K562 (cell line): ENCODE measurements around the gene DHDH. TPM values are rescaled to one million over a fixed set of nuclear protein-coding genes. Genes with fewer than 3 reads are reported as not detected.

Source experiments
- BCOR ChIP-seq: fragments of 450-650 bp; IDR thresholded peaks from 2 replicates; pipeline ENCODE4 v1.6.1; 2016
- CREM ChIP-seq: IDR thresholded peaks from 2 replicates; pipeline ENCODE4 v1.6.1; 2014; ENCODE audit warnings: antibody characterized with exemption, low read depth
- CTBP1 ChIP-seq: fragments of 450-650 bp; IDR thresholded peaks from 2 replicates; pipeline ENCODE4 v1.6.1; 2016; ENCODE audit warnings: borderline replicate concordance
- CTCFL ChIP-seq: IDR thresholded peaks from 2 replicates; pipeline ENCODE4 v1.6.1; 2011; ENCODE audit warnings: borderline replicate concordance, low read depth, mild to moderate bottlenecking, moderate library complexity, low read length; ENCODE audit not compliant: insufficient read depth, poor library complexity, severe bottlenecking
- E2F4 ChIP-seq: sonication (generic); formaldehyde crosslinking; IDR thresholded peaks from 2 replicates; pipeline ENCODE4 v1.8.0; 2022; ENCODE audit warnings: mild to moderate bottlenecking, low read depth, missing genetic modification reagents
- FOXA3 ChIP-seq, 2 experiments: fragments of 450-650 bp in 1 of 2; sonication (generic) in 1 of 2; formaldehyde crosslinking; IDR thresholded peaks in 1 of 2; conservative IDR thresholded peaks in 1 of 2; 2 replicates each; pipeline versions ENCODE4 v1.4.0 to v1.8.0; 2020 to 2022; ENCODE audit warnings: mild to moderate bottlenecking in 2 of 2, missing genetic modification reagents in 1 of 2
- HDAC3 ChIP-seq: fragments of 450-650 bp; IDR thresholded peaks from 2 replicates; pipeline ENCODE4 v1.6.1; 2018; ENCODE audit warnings: borderline replicate concordance, mild to moderate bottlenecking, moderate library complexity; ENCODE audit not compliant: partially characterized antibody
- HDAC8 ChIP-seq: fragments of 450-650 bp; IDR thresholded peaks from 2 replicates; pipeline ENCODE4 v1.6.1; 2016; ENCODE audit warnings: mild to moderate bottlenecking, missing genetic modification characterization, moderate library complexity, missing compliant biosample characterization
- MCM2 ChIP-seq: fragments of 450-650 bp; IDR thresholded peaks from 2 replicates; pipeline ENCODE4 v1.6.1; 2017; ENCODE audit warnings: low read depth, mild to moderate bottlenecking
- MTF1 ChIP-seq: fragments of 250-450 bp; sonication (Bioruptor Pico); IDR thresholded peaks from 2 replicates; pipeline ENCODE4 v1.9.0; 2021; ENCODE audit warnings: moderate library complexity, mild to moderate bottlenecking, inconsistent platforms, borderline replicate concordance
- SIRT6 ChIP-seq: IDR thresholded peaks from one replicate; pipeline ENCODE4 v1.6.1; 2012; ENCODE audit warnings: low read depth, mild to moderate bottlenecking, control low read depth, inconsistent platforms, low read length, moderate library complexity
- TAF9B ChIP-seq: fragments of 450-650 bp; IDR thresholded peaks from 2 replicates; pipeline ENCODE4 v1.6.1; 2018; ENCODE audit warnings: mild to moderate bottlenecking; ENCODE audit not compliant: partially characterized antibody
- TEAD1 ChIP-seq, 2 experiments: fragments of 450-650 bp in 1 of 2; sonication (generic) in 1 of 2; formaldehyde crosslinking; IDR thresholded peaks; 2 replicates each; pipeline versions ENCODE4 v1.4.0 to v1.8.0; 2020 to 2022; ENCODE audit warnings: mild to moderate bottlenecking in 2 of 2, missing genetic modification reagents in 1 of 2
- TSC22D4 ChIP-seq: fragments of 450-650 bp; IDR thresholded peaks from 2 replicates; pipeline ENCODE4 v1.6.1; 2016; ENCODE audit warnings: missing genetic modification characterization, missing biosample characterization, control low read depth
- ZBTB2 ChIP-seq: fragments of 450-650 bp; IDR thresholded peaks from 2 replicates; pipeline ENCODE4 v1.6.1; 2016; ENCODE audit warnings: antibody characterized with exemption
- ZFX ChIP-seq: sonication (generic); formaldehyde crosslinking; IDR thresholded peaks from 2 replicates; pipeline ENCODE4 v1.8.0; 2022; ENCODE audit warnings: mild to moderate bottlenecking, missing genetic modification reagents, moderate library complexity
- ZMIZ1 ChIP-seq, 2 experiments: fragments of 150-350 bp in 1 of 2; IDR thresholded peaks; 2 replicates each; pipeline ENCODE4 v1.6.1; 2012 to 2016; ENCODE audit warnings: low read depth in 2 of 2, low read length in 2 of 2, mild to moderate bottlenecking in 1 of 2, moderate library complexity in 1 of 2
- ZNF764 ChIP-seq: fragments of 250-450 bp; sonication (Bioruptor Pico); IDR thresholded peaks from 2 replicates; pipeline ENCODE4 v1.4.0; 2020; ENCODE audit warnings: low read depth, mild to moderate bottlenecking, moderate library complexity
- ZNF830 ChIP-seq: fragments of 250-450 bp; sonication (Bioruptor Pico); IDR thresholded peaks from 2 replicates; pipeline ENCODE4 v1.5.0; 2021; ENCODE audit warnings: mild to moderate bottlenecking
- polyA plus RNA-seq, 8 experiments: library from polyadenylated mRNA; depleted of rRNA in 4 of 8; stranded (reverse) in 5 of 8; unstranded in 3 of 8; fragments of >200 nt; fragmentation: Nextera tagmentation in 2 of 8; fragmentation: Illumina TruSeq in 1 of 8; extraction: Ambion mirVana in 2 of 8; extraction: Trizol in 1 of 8; gene quantifications; 2 replicates each; pipeline versions ENCODE4 v1.2.1 to v1.2.3, GENCODE V29; 2011 to 2014; ENCODE audit warnings: inconsistent platforms in 1 of 8, missing spikeins in 1 of 8
- total RNA-seq, 7 experiments: library from RNA; depleted of rRNA in 6 of 7; stranded (reverse); fragments of >200 nt in 6 of 7; fragmentation: Illumina TruSeq in 2 of 7; extraction: Trizol in 2 of 7; gene quantifications; 2 replicates each; pipeline versions ENCODE4 v1.2.1 to v1.2.3, GENCODE V29; 2011 to 2021; ENCODE audit warnings: low replicate concordance in 1 of 7

Gene DHDH
- total and polyA plus RNA-seq, 9 of the 15 experiments (the other 6 are each of a cell fraction or from before 2014, with no cell fraction given) = 0.37 to 1.9 (median 0.87) TPM

- TF ChIP-seq CTCFL (no peak), CREM (no peak), E2F4 (CRISPR knock-in tag) (no peak), HDAC3 (no peak), SIRT6 (no peak), BCOR (no peak), MTF1 (no peak), MCM2 (no peak), FOXA3 (CRISPR knock-in tag; conservative IDR thresholded peaks at IDR 0.05 in 1 of 2, IDR thresholded peaks at IDR 0.05 in 1 of 2) (0 out of 4 replicates have a peak, but pooled peaks of 1 of the 2 experiments have one; percentile 4), ZFX (CRISPR knock-in tag) (peak; percentile 67), ZNF764 (CRISPR knock-in tag) (no peak), CTBP1 (no peak), ZBTB2 (no peak), TSC22D4 (tag) (no peak), TEAD1 (CRISPR knock-in tag; IDR thresholded peaks at IDR 0.05) (peak in 1 of 2 experiments; percentile 6; a peak in 1 of 4 replicates), ZMIZ1 (IDR thresholded peaks at IDR 0.05; ENCODE audit: low read depth in 2 of 2, low read length in 2 of 2) (no peak), ZNF830 (CRISPR knock-in tag) (no peak), TAF9B (no peak), HDAC8 (tag) (no peak)
Measured at GRCh38 chr19:48964205-48965039, 30.9 kb downstream of the DHDH start (continued).
